GM19397 (cell line): Measurements from ENCODE around the gene HRG.
A peak's percentile ranks its signal among the peaks of the same experiment; 100 is the strongest.
"Not testable (repeated sequence)": the region's sequence is repeated elsewhere in the genome, so short reads cannot be mapped to it uniquely, and the experiment has no call there.

ENCODE experiments used
- ATAC-seq: cut with Tn5 transposase; IDR thresholded peaks from one replicate; pipeline ENCODE4 v1.9.1; 2021; ENCODE audit warnings: mild to moderate bottlenecking, moderate library complexity; ENCODE audit not compliant: unreplicated experiment

Gene HRG, protein sequence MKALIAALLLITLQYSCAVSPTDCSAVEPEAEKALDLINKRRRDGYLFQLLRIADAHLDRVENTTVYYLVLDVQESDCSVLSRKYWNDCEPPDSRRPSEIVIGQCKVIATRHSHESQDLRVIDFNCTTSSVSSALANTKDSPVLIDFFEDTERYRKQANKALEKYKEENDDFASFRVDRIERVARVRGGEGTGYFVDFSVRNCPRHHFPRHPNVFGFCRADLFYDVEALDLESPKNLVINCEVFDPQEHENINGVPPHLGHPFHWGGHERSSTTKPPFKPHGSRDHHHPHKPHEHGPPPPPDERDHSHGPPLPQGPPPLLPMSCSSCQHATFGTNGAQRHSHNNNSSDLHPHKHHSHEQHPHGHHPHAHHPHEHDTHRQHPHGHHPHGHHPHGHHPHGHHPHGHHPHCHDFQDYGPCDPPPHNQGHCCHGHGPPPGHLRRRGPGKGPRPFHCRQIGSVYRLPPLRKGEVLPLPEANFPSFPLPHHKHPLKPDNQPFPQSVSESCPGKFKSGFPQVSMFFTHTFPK

DNA sequence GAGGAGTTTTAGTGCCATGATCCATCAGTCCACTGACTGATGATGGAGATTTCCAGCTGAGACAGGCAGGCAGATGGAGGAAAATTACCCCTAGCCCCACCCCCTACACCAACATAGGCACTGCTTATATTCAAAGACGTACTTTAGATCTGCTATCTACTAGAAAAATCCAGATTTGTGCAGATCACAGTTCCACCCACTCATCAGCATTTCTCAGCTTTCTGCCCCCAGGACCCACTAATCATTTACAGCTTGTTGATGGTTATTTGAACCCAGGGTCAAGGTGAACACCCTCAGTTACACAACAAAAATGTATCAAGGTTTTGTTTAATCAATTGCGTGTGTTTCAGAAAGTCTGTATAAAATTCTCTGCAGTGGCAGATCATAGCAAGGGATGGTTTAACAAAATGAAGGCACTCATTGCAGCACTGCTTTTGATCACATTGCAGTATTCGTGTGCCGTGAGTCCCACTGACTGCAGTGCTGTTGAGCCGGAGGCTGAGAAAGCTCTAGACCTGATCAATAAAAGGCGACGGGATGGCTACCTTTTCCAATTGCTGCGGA is at the start of gene HRG:
TSS of gene HRG (plus strand) at position 390 of the 564 bp plus-strand sequence. CDS start at position 408, 18 bp downstream.
- no peak for ATAC-seq

DNA sequence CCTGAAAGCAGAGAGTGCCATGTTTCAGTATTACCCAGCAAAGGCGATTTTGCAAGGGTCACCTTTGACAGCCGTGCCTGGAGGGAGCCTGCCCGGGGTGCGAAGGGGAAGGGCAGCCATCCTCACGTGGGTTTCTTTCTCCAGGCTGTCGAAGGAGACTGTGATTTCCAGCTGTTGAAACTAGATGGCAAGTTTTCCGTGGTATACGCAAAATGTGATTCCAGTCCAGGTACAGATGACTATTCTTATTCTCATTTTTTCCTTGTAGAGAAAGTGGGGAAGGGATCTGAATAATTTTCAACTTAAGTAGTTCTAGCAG is 49.6 kb upstream of the HRG start:
- ATAC-seq: no peak

DNA sequence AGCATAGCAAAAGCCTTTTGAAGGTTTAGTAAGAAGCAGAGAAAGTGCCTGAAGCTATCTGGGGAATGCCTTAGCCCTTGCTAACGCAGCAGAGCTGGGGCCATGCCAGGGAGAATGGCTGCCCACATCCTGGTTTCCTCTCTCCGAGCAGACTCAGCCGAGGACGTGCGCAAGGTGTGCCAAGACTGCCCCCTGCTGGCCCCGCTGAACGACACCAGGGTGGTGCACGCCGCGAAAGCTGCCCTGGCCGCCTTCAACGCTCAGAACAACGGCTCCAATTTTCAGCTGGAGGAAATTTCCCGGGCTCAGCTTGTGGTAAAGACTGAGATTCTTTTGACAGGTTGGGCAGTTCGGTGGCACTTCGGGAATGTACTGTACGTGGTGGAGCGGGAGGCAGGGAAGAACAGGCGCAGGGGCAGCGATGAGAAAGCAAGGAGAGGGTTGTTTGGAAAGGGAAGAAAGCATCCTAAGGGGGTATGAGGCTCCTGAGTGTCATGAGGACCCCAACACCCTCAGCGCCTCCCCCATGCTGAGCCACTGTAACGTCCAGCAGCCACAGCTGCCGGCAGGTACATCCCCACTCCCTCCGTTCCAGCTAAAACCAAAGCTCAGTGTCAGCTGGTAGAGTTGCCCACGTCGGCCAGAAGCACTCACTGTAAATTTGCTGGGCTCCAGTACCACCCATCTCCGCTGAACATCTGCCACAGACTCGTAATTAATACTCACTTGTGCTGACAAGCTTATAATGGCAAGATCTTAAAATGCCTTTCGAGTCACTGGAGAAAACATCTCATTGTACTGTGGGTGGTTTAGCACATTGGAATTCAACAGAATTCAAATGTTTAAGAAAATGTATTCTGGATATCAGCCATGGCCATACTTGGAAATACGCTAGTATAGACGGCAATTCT is 48.5 kb upstream of the HRG start:
- peak; percentile 88 for ATAC-seq

DNA sequence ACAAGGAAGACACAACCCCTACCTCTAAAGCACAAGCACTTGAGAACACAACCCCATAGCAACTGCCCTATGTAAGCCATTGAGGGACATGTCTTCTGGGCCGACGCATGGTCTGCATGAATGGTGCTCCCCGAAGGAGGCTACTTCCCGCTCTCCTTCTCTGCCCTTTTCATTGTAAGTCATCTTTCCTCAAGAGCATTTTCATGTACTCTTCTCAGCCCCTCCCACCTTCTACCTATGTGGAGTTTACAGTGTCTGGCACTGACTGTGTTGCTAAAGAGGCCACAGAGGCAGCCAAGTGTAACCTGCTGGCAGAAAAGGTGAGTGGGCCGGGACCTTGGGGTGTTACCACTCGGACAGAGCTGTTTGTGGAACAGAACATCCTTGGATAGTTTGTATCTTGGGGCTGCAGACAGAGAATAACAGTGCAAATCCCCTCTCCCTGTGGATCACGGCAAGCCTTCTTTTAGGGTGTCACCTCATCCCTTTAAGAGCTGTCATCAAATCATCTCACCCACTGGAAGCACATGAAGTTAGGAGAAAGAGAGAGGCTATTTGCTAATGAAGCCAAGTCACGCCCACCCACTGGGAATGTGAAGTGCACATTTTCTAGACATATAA is 47.4 kb upstream of the HRG start:
- no peak for ATAC-seq

DNA sequence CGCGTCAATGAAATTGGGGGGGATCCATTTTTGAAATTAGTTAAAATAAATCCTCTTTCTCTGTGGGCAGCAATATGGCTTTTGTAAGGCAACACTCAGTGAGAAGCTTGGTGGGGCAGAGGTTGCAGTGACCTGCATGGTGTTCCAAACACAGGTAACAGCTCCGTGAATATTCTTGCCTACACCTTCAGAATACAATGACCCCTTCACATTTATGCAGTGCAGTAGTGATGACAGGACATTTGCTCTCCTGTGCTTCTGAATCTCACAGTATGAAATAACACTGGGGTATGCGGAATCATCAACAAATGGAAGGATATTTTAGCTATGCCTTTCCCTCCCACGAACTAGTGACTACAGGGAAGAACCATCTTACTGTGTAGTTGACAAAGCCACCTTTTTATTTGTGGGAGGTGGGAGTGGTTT is 46.0 kb upstream of the HRG start:
- no peak for ATAC-seq

DNA sequence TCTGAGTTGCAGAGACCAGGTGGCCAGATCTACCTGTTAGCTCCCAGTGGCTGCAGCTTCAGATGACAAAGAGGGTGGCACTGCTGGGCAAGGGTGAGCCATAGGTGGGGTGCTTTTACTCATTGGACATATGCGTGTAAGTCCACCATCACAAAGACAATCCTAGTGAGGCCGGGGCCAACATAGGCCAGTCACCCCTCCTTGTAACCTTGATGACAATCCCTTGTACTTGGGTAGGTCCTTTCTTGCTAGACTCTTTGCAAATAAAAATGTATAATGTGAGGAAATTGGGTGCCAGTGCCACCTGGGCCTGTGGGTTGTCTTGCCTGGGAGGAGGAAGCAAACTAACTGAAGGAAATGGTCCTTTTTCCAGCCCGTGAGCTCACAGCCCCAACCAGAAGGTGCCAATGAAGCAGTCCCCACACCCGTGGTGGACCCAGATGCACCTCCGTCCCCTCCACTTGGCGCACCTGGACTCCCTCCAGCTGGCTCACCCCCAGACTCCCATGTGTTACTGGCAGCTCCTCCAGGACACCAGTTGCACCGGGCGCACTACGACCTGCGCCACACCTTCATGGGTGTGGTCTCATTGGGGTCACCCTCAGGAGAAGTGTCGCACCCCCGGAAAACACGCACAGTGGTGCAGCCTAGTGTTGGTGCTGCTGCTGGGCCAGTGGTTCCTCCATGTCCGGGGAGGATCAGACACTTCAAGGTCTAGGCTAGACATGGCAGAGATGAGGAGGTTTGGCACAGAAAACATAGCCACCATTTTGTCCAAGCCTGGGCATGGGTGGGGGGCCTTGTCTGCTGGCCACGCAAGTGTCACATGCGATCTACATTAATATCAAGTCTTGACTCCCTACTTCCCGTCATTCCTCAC is 45.4 kb upstream of the HRG start:
- ATAC-seq: no peak

DNA sequence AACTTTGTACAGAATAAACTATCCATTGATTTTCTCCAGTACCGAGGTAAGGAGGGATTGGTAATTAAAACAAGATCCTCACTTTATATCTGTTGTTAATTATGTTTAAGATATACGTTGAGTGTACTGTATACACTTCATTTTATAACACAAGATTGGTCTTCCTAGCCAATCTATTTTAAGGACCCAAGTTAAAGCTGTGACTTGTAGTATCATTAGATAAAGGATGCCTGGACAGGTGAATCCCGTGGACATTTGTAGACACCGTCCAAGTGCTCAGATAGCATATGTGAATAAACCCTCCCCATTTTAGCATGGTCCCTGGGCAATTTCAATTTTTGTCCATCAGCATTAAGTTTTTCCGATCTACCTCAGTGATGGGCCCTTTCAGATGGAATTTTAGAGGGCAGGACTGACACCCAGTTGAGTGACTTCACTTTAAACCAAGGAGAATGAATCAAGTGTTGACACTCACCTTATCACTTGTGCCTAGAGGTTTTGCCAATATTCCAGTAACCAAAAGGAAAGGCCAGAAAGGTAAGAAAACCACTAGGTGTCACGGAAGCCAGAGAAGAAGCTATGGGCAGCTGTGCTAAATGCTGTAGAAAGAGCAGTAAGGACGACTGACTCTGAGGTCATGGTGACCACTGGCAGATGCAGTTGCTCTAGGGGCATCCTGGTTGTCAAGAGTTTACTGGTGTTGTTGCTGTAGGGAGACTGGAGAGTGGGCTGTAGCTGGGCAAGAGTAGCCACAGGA is 43.7 kb upstream of the HRG start:
- ATAC-seq: no peak

DNA sequence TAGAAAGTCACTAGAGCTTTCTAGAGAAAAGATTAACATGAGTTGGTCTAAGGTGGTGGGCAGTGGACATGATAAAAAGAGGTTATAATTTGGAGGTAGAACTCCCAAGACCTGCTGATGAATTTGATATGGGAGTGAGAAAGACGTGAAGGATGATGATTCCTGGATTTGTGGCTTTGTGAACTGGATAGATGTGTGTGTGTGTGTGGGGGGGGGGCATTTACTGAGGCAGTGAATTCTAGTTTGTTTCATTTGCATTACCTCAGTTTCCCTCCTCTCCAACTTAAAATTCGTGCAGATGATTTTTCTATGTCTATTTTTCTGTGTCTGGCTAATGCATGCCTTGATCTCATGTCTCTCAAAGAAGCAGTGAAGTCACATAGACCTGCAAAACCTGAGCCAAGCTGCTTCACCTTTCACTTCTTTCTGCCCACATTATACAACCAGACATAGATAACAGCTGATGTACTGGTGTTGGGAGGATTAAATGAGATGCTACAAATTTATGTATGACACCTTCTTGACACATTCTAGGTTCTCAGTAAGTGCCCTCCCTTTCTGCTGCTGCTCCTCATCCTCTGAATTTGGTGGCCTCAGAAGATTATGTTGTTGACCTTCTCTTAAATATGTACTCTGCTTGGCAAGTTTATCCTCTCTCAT is 43.0 kb upstream of the HRG start:
- no peak for ATAC-seq

DNA sequence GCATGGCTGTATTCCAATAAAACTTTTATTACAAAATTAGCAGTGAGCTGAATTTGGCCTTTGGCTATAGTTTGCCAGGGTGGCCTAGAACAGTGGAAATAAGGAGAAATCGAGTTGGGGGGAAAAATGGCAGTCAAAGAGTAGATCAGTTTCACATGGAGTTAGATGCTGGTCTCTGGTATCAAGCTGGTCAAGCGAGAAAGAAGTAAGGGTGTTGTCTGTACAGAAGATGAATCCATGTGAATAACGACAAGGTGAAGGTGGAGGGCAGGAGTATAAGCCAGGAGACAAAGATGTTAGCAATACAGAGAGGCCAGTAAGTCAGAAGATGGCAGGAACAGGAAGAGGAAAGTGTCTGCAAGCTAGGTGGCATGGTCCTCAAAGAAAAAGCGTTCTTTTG is 41.2 kb upstream of the HRG start:
- ATAC-seq: no peak

DNA sequence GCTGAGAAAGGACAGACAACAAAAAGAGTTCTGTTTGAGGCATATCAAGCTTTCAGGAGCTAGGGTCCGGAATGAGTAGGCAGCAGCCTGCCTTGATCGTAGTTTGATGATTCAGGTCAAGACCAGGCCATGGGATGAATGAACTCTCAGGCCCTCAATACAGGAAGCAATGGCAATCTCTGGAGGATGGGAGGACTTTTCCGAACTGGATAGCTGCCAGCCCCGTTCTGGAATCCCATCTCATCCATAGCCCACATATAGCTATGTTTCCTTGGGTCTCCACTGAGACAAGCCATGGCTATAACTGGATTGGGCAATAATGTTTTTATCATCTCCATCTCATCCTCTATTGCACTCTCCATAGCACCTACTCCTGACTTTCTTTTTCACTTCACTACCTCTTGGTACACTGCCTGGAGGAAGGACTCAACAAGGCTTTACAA is 40.2 kb upstream of the HRG start:
- ATAC-seq: no peak

DNA sequence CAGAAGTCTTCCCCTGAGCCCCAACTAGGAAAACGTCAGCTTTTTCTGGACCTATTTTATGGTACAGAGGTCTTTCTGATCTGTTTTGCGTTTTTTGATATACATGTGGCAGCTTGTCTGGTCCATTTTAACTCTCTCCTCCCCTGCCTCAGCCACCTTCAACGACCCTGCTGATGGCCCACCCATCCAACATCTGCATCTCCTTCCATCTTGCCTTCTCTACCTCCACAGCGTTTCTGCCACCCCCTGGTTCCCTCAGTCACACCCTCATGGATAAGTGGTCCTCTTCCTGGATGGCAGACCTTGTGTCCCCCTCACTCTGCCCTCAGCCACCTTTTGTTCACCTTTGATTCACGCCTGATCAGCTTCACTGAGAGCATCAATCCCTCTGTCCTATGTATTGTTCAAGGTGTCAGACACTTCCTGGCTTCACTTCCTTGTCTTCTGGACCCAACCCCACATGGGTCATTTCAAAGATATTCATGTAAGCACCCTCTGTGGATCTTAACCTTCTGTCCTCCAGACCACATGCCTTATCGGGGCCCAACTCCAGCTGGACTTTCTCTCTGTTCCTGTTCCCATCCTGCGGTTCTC is 39.5 kb upstream of the HRG start:
- no peak for ATAC-seq

DNA sequence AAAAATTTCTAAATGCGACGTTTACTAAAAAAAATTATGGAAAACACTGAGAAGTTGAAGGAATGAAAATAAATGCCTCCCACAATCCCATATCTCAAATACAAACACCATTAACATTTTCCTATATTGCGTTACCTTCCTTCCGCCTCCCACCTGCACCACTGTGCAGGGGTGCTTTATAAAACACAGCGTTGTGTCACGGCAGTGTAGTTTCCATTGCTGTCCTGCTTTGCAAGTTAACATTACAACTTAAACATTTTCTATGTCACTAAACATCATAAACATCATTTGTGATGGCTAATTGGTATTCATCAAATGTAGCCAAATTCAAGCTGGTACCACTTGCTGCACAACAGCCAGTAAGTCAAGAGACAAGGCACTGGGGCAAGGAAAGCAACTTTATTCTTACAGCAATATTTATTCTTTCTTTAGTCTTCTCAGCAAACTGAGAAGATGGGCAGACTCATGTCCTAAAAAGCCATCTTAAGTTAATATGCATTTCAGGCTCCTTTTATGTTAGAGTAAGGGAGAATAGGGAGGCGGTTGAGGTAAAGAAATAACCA is 37.9 kb upstream of the HRG start:
- ATAC-seq: no peak

DNA sequence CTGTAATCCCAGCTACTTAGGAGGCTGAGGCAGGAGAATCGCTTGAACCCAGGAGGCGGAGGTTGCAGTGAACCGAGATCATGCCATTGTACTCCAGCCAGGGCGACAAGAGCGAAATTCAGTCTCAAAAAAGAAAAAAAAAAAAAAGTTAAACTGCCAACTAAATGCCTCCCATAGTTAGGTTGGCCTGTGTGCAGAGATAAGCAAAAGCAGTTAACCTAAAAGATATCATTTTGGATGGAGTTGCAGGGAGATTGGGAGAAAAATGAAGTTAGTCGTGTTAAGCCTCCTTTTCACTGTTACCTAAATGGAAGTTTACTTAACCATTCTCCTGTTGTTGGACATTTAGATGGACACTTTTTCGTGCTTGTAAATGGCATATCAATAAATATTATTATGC is 37.1 kb upstream of the HRG start:
- no peak for ATAC-seq

DNA sequence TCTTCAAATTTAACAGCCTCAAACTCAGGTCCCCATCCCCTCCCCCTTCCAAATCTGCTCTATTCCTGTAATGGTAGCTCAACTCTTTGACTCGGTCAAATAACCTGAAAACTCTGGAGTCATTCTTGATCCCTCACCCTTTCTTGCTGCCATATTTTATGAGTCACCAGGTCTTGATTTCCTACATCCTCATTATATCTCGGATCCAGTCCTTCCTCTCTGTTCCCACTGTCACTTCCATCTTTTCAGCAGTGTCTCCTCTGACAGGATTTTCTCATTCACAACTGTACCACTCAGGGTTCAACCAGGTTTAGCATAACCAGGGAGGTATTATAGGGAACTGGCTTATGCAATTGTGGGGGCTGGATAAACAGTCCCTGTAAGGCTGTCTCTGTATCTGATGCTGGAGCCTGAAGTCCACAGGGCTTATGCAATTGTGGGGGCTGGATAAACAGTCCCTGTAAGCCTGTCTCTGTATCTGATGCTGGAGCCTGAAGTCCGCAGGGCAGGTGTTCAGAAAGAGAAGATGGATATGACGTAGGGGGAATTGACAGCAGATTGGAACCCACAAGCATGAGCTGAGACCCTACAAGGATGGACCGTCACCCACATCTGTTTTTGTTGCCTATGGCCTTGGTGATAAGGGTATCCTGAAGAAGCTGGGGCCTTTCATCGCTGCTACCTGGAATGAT is 34.7 kb upstream of the HRG start:
- ATAC-seq: no peak

DNA sequence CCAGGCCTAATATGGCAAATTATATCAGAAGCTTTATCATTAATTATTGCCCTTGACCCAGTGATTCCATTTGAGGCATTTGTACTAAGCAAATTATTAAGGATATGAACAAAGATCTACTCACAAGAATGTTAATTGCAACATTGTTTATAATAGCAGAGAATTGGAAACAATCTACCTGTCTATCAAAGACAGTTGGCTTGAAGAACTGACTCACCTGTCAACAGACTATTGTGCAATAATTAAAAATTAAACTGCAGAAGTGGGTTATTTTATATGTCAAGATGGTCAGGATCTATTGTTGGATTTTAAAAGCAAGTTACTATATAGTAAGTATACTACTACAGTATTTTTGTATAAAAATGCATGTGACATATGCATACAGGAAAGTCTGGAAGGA is 32.3 kb upstream of the HRG start:
- no peak for ATAC-seq

DNA sequence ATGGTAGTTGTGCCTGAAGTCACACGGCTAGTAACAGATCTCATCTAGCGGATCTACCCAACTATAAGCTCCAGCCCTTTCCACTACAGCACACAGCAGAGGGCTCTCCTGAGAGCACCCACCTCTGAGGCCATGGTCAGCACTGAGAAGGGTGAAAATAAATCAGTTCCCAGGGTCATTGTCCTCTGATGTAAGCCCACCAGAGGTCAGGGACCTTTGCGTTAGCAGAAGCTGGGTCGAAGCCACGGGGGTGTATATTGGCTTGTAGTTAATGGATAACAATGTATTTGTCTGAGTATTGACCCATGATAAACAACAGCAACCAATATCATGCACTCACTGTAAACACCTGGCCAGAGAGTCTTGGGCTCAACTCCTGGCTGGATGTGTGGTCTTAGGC is 31.6 kb upstream of the HRG start:
- ATAC-seq: not testable (repeated sequence)

DNA sequence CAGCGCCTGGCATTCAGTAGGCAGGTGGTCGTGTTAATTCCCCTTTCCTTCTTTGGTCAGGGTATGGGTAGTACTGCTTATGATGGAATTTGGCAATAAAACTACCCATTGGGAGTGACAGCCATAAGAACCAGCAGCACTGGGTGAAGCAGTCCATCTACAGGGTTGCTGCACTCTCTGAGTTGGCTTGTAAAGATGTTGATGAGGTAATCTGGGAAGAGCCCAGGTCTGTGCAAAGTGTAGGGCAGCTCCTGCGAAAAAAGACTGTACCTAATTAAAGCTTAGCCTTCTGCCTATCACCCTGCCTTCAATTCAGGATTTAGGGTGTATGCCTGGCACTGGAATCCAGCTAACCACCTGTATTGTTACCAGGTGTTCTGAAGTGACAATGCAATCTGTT is 30.3 kb upstream of the HRG start:
- no peak for ATAC-seq

DNA sequence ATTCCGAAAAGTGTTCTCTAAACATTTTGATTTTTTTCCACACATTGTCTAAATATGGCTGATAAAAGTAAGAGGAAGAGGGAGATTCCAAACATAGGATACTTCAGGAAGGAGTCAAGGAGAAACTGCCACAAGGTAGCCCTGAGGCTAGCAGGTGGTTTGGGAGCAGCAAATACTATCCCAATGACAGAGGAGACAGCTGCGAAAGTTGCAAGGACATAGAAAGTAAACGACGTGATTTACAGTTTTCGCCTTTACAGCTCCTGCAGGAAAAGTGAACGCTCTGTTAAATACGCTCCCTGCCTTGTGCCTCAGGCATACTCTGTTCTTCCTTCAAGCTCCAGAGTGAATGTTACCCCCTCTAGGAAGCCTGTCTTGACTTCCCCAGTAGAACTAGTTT is 29.3 kb upstream of the HRG start:
- no peak for ATAC-seq
